MM.1S (cell line): ENCODE data around the gene PRAMEF20.
"Not testable (repeated sequence)": the region's sequence is repeated elsewhere in the genome, so short reads cannot be mapped to it uniquely, and the experiment has no call there.

ENCODE experiments used
- DNase-seq: peaks from one replicate; pipeline ENCODE4 v3.0.0-alpha.2; 2015
- H2AFZ ChIP-seq: fragments of 300-600 bp; sonication (generic); 2 replicates; pipeline ENCODE4 v1.6.0; 2016; ENCODE audit warnings: antibody characterized with exemption, low read length
- H3F3A ChIP-seq: fragments of 300-600 bp; sonication (generic); 2 replicates; pipeline ENCODE4 v1.6.1; 2016; ENCODE audit warnings: mild to moderate bottlenecking, antibody characterized with exemption, low read length, moderate library complexity, mixed read lengths; ENCODE audit not compliant: insufficient read depth
- H3K27ac ChIP-seq: fragments of 300-600 bp; sonication (generic); 2 replicates; pipeline ENCODE4 v1.5.1; 2016; ENCODE audit warnings: mild to moderate bottlenecking, low read length
- H3K27me3 ChIP-seq: fragments of 300-600 bp; sonication (generic); replicated peaks from 2 replicates; pipeline ENCODE4 v1.6.0; 2016; ENCODE audit warnings: low read length; ENCODE audit not compliant: insufficient read depth
- H3K36me3 ChIP-seq: fragments of 300-600 bp; sonication (generic); replicated peaks from 2 replicates; pipeline ENCODE4 v1.6.1; 2016; ENCODE audit warnings: mild to moderate bottlenecking, low read length, mixed read lengths; ENCODE audit not compliant: insufficient read depth
- H3K4me1 ChIP-seq: fragments of 300-600 bp; sonication (generic); 2 replicates; pipeline ENCODE4 v1.6.1; 2016; ENCODE audit warnings: low read length, mixed read lengths
- H3K4me2 ChIP-seq: fragments of 300-600 bp; sonication (generic); 2 replicates; pipeline ENCODE4 v1.6.0; 2016; ENCODE audit warnings: low read depth, low read length
- H3K4me3 ChIP-seq: fragments of 300-600 bp; sonication (generic); 2 replicates; pipeline ENCODE4 v1.5.1; 2016; ENCODE audit warnings: low read length, mixed read lengths
- H3K79me2 ChIP-seq: fragments of 300-600 bp; sonication (generic); 2 replicates; pipeline ENCODE4 v1.6.1; 2016; ENCODE audit warnings: mixed run types, low read length, mixed read lengths
- H3K9ac ChIP-seq: fragments of 300-600 bp; sonication (generic); 2 replicates; pipeline ENCODE4 v1.6.1; 2016; ENCODE audit warnings: low read length, mixed read lengths
- H3K9me2 ChIP-seq: fragments of 300-600 bp; sonication (generic); replicated peaks from 2 replicates; pipeline ENCODE4 v1.6.1; 2016; ENCODE audit warnings: mild to moderate bottlenecking, low read length, mixed read lengths; ENCODE audit not compliant: insufficient read depth
- H3K9me3 ChIP-seq: fragments of 300-600 bp; sonication (generic); replicated peaks from 2 replicates; pipeline ENCODE4 v1.6.1; 2016; ENCODE audit warnings: mild to moderate bottlenecking, low read length, mixed read lengths; ENCODE audit not compliant: insufficient read depth
- H4K20me1 ChIP-seq: fragments of 300-600 bp; sonication (generic); 2 replicates; pipeline ENCODE4 v1.6.1; 2016; ENCODE audit warnings: mild to moderate bottlenecking, low read length, moderate library complexity, mixed read lengths; ENCODE audit not compliant: insufficient read depth
- CTCF ChIP-seq: fragments of 300-600 bp; sonication (generic); IDR thresholded peaks from 2 replicates; pipeline ENCODE4 v1.5.1; 2016; ENCODE audit warnings: antibody characterized with exemption, low read length, mixed read lengths

The PRAMEF20 gene

GRCh38 chr1:13410150-13410549, at the start of gene PRAMEF20:
Gene PRAMEF20 (plus strand): TSS chr1:13410450. CDS start chr1:13416355, 5,905 bp downstream.
- not testable (repeated sequence) for H2AFZ ChIP-seq, H4K20me1 ChIP-seq, H3K4me2 ChIP-seq, H3K27ac ChIP-seq, H3K79me2 ChIP-seq, H3K9ac ChIP-seq, H3K4me1 ChIP-seq, H3K4me3 ChIP-seq, DNase-seq, H3K9me2 ChIP-seq, H3F3A ChIP-seq, H3K9me3 ChIP-seq, H3K36me3 ChIP-seq, H3K27me3 ChIP-seq

- not testable (repeated sequence) for H2AFZ ChIP-seq, DNase-seq, H3K27ac ChIP-seq, H3K4me1 ChIP-seq, H3K4me3 ChIP-seq, H3K9me3 ChIP-seq, H4K20me1 ChIP-seq, H3K9ac ChIP-seq, H3F3A ChIP-seq, H3K27me3 ChIP-seq, H3K9me2 ChIP-seq, H3K4me2 ChIP-seq, H3K36me3 ChIP-seq, H3K79me2 ChIP-seq
Observed at GRCh38 chr1:13362364-13362763, 47.9 kb upstream of the PRAMEF20 start.

GRCh38 chr1:13364928-13365327, 45.3 kb upstream of the PRAMEF20 start:
- not testable (repeated sequence) for H3K4me1 ChIP-seq, DNase-seq, H3K27me3 ChIP-seq, H3K4me3 ChIP-seq, H3K9ac ChIP-seq, H3K79me2 ChIP-seq, H3F3A ChIP-seq, H3K27ac ChIP-seq, H2AFZ ChIP-seq, H3K4me2 ChIP-seq, H3K36me3 ChIP-seq, H3K9me2 ChIP-seq, H3K9me3 ChIP-seq, H4K20me1 ChIP-seq

- H3K9me2 ChIP-seq = not testable (repeated sequence)
Observed at GRCh38 chr1:13366536-13366935, 43.7 kb upstream of the PRAMEF20 start.

GRCh38 chr1:13368544-13368943, 41.7 kb upstream of the PRAMEF20 start:
- not testable (repeated sequence) for H3K27ac ChIP-seq, H3K27me3 ChIP-seq, H3K9me3 ChIP-seq, H4K20me1 ChIP-seq, H3K9ac ChIP-seq, H3K36me3 ChIP-seq, H3F3A ChIP-seq, H3K4me3 ChIP-seq, DNase-seq, H3K79me2 ChIP-seq, H3K4me2 ChIP-seq, H2AFZ ChIP-seq, H3K4me1 ChIP-seq, H3K9me2 ChIP-seq
- TF ChIP-seq CTCF = peak; percentile 8; the same call in 1 of the 2 replicates

More at GRCh38 chr1:13366536-13366935, 43.7 kb upstream of the PRAMEF20 start:
- not testable (repeated sequence) for H3F3A ChIP-seq, H3K4me1 ChIP-seq, H3K9ac ChIP-seq, H3K4me3 ChIP-seq, H4K20me1 ChIP-seq, H3K79me2 ChIP-seq, H3K36me3 ChIP-seq, DNase-seq, H3K27ac ChIP-seq, H3K9me3 ChIP-seq, H2AFZ ChIP-seq, H3K4me2 ChIP-seq, H3K27me3 ChIP-seq

GRCh38 chr1:13378983-13379382, 31.3 kb upstream of the PRAMEF20 start:
- DNase-seq, H3K27ac ChIP-seq, H4K20me1 ChIP-seq, H3K36me3 ChIP-seq, H3K4me1 ChIP-seq, H3K27me3 ChIP-seq, H2AFZ ChIP-seq, H3K9ac ChIP-seq, H3K4me3 ChIP-seq, H3K79me2 ChIP-seq, H3K9me3 ChIP-seq, H3K4me2 ChIP-seq, H3K9me2 ChIP-seq, H3F3A ChIP-seq: not testable (repeated sequence)

- not testable (repeated sequence) for H2AFZ ChIP-seq, H3K9me3 ChIP-seq, H4K20me1 ChIP-seq, H3K9me2 ChIP-seq, DNase-seq, H3K4me1 ChIP-seq, H3K9ac ChIP-seq, H3F3A ChIP-seq, H3K36me3 ChIP-seq, H3K27me3 ChIP-seq, H3K4me2 ChIP-seq, H3K27ac ChIP-seq, H3K79me2 ChIP-seq, H3K4me3 ChIP-seq
Observed at GRCh38 chr1:13380380-13380779, 29.9 kb upstream of the PRAMEF20 start.

GRCh38 chr1:13389332-13389731, 20.9 kb upstream of the PRAMEF20 start, which contains the start of gene PRAMEF17:
Gene PRAMEF17 (plus strand): TSS chr1:13389632. CDS start chr1:13389658, 26 bp downstream.
- H3K36me3 ChIP-seq, H3K4me3 ChIP-seq, H3K4me2 ChIP-seq, DNase-seq, H3K9me2 ChIP-seq, H3F3A ChIP-seq, H4K20me1 ChIP-seq, H2AFZ ChIP-seq, H3K79me2 ChIP-seq, H3K9me3 ChIP-seq, H3K27ac ChIP-seq, H3K9ac ChIP-seq, H3K27me3 ChIP-seq, H3K4me1 ChIP-seq: not testable (repeated sequence)
